Stimulated activated memory B cell treated with anti-CD40 and anti-IgM and Interleukin-4, amounts not matched to agents 10 μg/mL and 1 μg/mL and 100 μg/mL, for 72 hours (primary cell): ENCODE results near the gene ZFHX3.
A peak's percentile ranks its signal among the peaks of the same experiment; 100 is the strongest.

Source experiments
- ATAC-seq: fragments of 150-1000 bp; cut with Tn5 transposase; 2 replicates; pipeline ENCODE4 v1.10.0; 2021
- H3K27ac Mint-ChIP-seq: one replicate; pipeline ENCODE4 v1.8.0; 2022; ENCODE audit warnings: mild to moderate bottlenecking, mixed read lengths
- H3K27me3 Mint-ChIP-seq: one replicate; pipeline ENCODE4 v1.8.0; 2022; ENCODE audit warnings: mixed read lengths
- H3K36me3 Mint-ChIP-seq: one replicate; pipeline ENCODE4 v1.8.0; 2022; ENCODE audit warnings: mixed read lengths
- H3K4me1 Mint-ChIP-seq: one replicate; pipeline ENCODE4 v1.8.0; 2022; ENCODE audit warnings: mixed read lengths
- H3K4me3 Mint-ChIP-seq: one replicate; pipeline ENCODE4 v1.8.0; 2022; ENCODE audit warnings: mild to moderate bottlenecking, moderate library complexity, mixed read lengths
- H3K9me3 Mint-ChIP-seq: one replicate; pipeline ENCODE4 v1.8.0; 2022; ENCODE audit warnings: mixed read lengths

ZFHX3 gene

GRCh38 chr16:72850853-72851252, 197.1 kb downstream of the ZFHX3 start:
- Mint-ChIP-seq H3K9me3 (no peaks in the 10 kb centered on the region), H3K4me3 (no peak overlapping the region), H3K27me3 (peaks cover 18% of the 10 kb centered on the region), H3K4me1 (peaks cover 21% of the 10 kb centered on the region), H3K36me3 (peaks cover 4% of the 10 kb centered on the region), H3K27ac (no peak overlapping the region)
- ATAC-seq, result no peak

GRCh38 chr16:72850021-72850420, 197.9 kb downstream of the ZFHX3 start:
- ATAC-seq, result no peak
- Mint-ChIP-seq H3K27ac (no peak overlapping the region), H3K4me3 (no peak overlapping the region), H3K27me3 (peaks cover 26% of the 10 kb centered on the region), H3K36me3 (peaks cover 5% of the 10 kb centered on the region), H3K4me1 (peaks cover 29% of the 10 kb centered on the region), H3K9me3 (no peaks in the 10 kb centered on the region)

GRCh38 chr16:72848759-72849664, 198.9 kb downstream of the ZFHX3 start:
- Mint-ChIP-seq H3K4me1 (peaks cover 33% of the 10 kb centered on the region), H3K4me3 (no peak overlapping the region), H3K36me3 (peaks cover 5% of the 10 kb centered on the region), H3K27ac (no peak overlapping the region), H3K9me3 (no peaks in the 10 kb centered on the region), H3K27me3 (peaks cover 36% of the 10 kb centered on the region)
- no peak for ATAC-seq

DNA sequence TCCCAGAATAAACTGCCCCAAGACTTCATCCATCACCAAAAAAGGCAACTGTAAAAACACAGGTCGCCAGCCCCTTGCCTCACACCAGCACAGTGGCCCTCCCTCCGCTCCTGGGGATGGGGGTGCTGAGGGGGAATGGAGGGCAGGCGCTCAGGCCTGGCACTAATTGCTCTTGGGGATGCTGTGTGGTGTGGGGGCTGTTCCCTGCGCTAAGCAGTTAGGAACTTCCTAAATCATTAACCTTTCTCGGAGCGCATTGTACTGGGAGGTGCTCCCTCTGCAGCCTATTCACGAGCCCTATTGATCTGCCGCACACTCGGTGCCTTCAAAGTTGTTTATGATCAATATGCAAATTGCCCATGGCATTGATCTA, 199.9 kb downstream of the ZFHX3 start:
- peaks cover 25% of the 10 kb centered on the region for H3K4me1 Mint-ChIP-seq
- no peak overlapping the region for H3K27ac Mint-ChIP-seq
- no peak for ATAC-seq
- no peaks in the 10 kb centered on the region for H3K9me3 Mint-ChIP-seq
- no peak overlapping the region for H3K4me3 Mint-ChIP-seq
- peaks cover 39% of the 10 kb centered on the region for H3K27me3 Mint-ChIP-seq
- peaks cover 5% of the 10 kb centered on the region for H3K36me3 Mint-ChIP-seq

GRCh38 chr16:72847187-72848027, 200.5 kb downstream of the ZFHX3 start:
- H3K9me3 Mint-ChIP-seq, result no peaks in the 10 kb centered on the region
- H3K36me3 Mint-ChIP-seq, result peaks cover 5% of the 10 kb centered on the region
- H3K27ac Mint-ChIP-seq, result no peak overlapping the region
- no peak overlapping the region for H3K4me3 Mint-ChIP-seq
- peaks cover 25% of the 10 kb centered on the region for H3K4me1 Mint-ChIP-seq
- H3K27me3 Mint-ChIP-seq, result peaks cover 39% of the 10 kb centered on the region
- peak; percentile 53 for ATAC-seq

DNA sequence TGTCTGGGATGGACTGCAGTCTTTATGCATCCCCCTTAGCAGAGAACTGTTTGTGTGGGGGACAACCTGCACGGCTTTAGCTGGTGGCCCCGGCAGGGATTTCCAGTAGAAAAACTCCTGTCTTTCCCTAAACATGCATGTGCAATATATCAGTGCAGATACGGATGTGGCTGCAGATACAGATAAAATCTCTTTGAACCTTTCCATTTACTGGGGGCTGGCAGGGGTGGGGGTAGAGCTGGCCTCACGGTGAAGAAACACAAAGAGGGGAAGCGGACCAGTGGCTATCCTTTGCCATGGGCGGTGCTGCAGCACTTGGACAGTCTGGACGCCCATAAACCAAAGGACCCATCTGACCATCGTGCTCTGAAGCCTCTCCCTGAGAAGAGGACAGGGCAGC, 201.3 kb downstream of the ZFHX3 start:
- Mint-ChIP-seq H3K27ac (no peak overlapping the region), H3K4me1 (peaks cover 25% of the 10 kb centered on the region), H3K27me3 (peaks cover 39% of the 10 kb centered on the region), H3K9me3 (no peaks in the 10 kb centered on the region), H3K4me3 (no peak overlapping the region), H3K36me3 (peaks cover 5% of the 10 kb centered on the region)
- no peak for ATAC-seq

GRCh38 chr16:72845322-72846020, 202.5 kb downstream of the ZFHX3 start:
- Mint-ChIP-seq H3K4me3 (no peak overlapping the region), H3K36me3 (peaks cover 5% of the 10 kb centered on the region)
- no peak for ATAC-seq

DNA sequence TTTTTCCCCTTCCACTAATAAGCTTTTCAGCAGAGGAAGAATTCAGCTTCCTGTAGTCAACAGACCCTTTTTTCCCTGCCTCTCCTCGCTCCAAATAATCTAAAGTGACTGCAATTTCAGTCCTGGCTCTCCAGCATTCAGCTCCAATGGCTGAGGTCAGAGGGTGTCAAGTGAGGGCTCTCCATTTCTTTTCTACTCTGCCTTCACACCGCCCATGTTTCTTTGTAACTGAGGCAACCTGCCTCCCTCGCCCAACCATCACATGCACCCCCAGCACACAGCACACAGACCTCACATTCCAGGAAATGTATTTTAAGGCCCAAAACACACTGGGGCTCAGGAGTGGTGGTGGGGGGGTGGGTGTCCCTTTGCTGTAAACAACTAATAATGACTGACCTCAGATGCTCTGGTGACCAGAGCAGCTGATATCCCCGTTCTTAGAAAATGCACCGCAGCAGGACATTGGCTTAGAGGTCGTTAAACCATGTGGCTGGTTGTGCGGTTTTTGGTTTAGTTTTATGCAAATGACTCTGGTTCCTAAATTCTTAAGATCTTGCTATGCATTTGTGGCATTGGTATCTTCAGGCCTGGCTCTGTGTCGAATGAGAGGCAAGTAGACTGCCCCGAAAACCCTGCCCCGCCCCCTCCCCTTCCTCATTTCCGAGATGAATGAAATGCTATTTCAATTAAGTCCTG, 203.6 kb downstream of the ZFHX3 start:
- no peak overlapping the region for H3K4me3 Mint-ChIP-seq

More at GRCh38 chr16:72845322-72846020, 202.5 kb downstream of the ZFHX3 start:
- Mint-ChIP-seq H3K27me3 (peaks cover 39% of the 10 kb centered on the region), H3K4me1 (peaks cover 25% of the 10 kb centered on the region), H3K27ac (no peak overlapping the region), H3K9me3 (no peaks in the 10 kb centered on the region)

DNA sequence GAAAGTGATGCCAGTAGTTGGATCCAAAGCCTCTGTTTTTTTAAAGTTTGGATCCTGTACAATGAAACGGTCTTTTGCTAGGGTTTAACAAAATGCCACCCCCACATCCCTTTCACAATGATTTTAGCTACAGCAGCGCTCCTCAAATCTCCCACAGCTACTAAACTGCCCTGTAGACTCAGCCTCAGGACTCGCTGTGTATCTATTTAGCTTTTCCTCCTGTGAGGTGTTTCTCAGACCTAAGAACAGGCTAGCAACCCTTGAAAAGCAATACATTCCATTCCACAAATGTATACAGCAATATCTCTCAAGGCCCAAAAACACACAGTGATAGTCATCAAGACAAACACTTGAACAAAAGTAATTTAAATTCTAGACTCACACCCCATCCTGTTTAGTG, 206.4 kb downstream of the ZFHX3 start:
- ATAC-seq, result no peak
- Mint-ChIP-seq H3K4me3 (no peak overlapping the region), H3K27ac (no peak overlapping the region), H3K36me3 (peaks cover 5% of the 10 kb centered on the region), H3K4me1 (peaks cover 31% of the 10 kb centered on the region), H3K27me3 (peaks cover 28% of the 10 kb centered on the region), H3K9me3 (no peaks in the 10 kb centered on the region)

More for the DNA sequence above, 203.6 kb downstream of the ZFHX3 start:
- Mint-ChIP-seq H3K36me3 (peaks cover 5% of the 10 kb centered on the region), H3K27ac (no peak overlapping the region), H3K27me3 (peaks cover 39% of the 10 kb centered on the region), H3K4me1 (peaks cover 31% of the 10 kb centered on the region), H3K9me3 (no peaks in the 10 kb centered on the region)
- ATAC-seq, result peak; percentile 38

DNA sequence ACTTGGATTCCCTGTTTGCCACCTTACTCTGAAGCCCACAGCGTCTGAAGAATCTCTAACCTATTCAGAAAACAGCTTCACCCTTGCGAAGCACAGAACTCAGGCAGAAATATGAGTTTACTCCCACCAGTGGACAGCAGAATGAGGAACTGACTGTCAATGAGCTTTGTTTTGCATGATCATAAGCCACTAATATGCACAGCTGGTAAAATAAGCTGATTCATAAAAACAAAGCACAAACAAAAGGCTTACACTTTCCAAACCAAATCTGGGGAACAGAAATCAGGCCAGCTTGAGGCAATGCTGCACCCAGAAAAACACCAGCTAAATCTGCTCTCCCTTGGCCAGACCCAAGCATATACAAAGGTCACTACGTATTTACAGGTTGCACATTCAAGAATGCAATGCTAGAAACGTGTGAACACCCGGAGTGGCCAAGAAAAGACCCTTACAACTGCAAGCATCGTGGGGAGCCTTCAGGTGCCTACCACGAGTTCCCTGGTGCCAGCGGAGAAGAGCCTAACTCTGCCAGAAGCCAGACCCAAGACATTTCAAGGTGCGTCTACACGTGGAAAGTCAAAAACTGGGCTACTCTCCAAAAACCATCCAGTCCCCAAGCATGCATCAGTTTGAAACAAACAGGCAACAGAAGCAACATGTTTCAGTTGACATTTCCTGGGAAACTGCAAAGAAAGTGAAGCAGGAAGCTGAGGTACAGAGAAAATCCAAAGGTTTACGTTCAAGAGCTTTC, 207.1 kb downstream of the ZFHX3 start:
- H3K9me3 Mint-ChIP-seq, result no peaks in the 10 kb centered on the region
- peaks cover under 1% of the 10 kb centered on the region for H3K36me3 Mint-ChIP-seq
- ATAC-seq, result peak; percentile 27
- H3K27ac Mint-ChIP-seq, result no peak overlapping the region
- peaks cover 21% of the 10 kb centered on the region for H3K27me3 Mint-ChIP-seq
- peaks cover 24% of the 10 kb centered on the region for H3K4me1 Mint-ChIP-seq
- H3K4me3 Mint-ChIP-seq, result no peak overlapping the region

DNA sequence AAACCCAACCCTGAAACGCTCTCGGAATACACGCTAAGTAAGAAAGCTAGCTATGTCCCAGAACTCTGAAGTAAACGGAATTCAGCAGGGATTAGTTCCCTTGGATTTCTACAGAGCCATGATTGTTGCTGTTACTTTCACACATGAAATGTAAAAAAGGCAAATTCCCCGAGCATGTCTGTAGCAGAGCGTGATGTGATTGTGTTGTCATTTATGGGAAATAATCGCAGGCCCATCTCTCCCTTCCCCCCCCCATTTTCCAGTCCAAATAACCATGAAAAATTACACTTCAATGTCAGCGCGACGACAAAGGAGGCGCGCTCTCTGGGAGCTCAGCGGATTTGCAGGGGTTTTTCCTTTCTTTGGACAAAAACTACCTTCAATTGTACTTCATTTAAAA, 209.0 kb downstream of the ZFHX3 start:
- Mint-ChIP-seq H3K9me3 (no peaks in the 10 kb centered on the region), H3K27me3 (peaks cover 3% of the 10 kb centered on the region), H3K36me3 (no peaks in the 10 kb centered on the region), H3K4me3 (no peak overlapping the region), H3K4me1 (peaks cover 10% of the 10 kb centered on the region), H3K27ac (no peak overlapping the region)
- ATAC-seq, result no peak

DNA sequence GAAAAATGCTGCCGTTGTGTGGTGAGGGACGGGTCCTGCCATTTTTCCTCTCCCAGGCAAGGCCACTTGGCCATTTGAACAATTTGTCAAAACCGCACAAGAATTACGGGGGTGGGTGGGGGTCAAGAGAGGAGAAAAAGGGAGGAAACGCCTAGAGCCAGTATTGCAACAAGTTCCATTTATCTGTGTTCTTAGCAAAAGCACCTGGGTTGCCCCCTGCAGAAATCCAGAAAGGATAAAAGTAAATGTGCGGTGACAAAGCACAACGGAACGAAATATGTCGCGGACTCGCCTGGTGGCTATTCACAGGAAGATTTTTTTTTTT, 209.4 kb downstream of the ZFHX3 start:
- H3K27ac Mint-ChIP-seq, result no peak overlapping the region
- H3K4me3 Mint-ChIP-seq, result no peak overlapping the region

GRCh38 chr16:72837846-72838585, 209.9 kb downstream of the ZFHX3 start:
- no peak for ATAC-seq
- no peak overlapping the region for H3K27ac Mint-ChIP-seq
- peaks cover 10% of the 10 kb centered on the region for H3K4me1 Mint-ChIP-seq
- H3K9me3 Mint-ChIP-seq, result no peaks in the 10 kb centered on the region
- H3K4me3 Mint-ChIP-seq, result no peak overlapping the region
- no peaks in the 10 kb centered on the region for H3K36me3 Mint-ChIP-seq
- no peaks in the 10 kb centered on the region for H3K27me3 Mint-ChIP-seq

More for the DNA sequence above, 209.4 kb downstream of the ZFHX3 start:
- Mint-ChIP-seq H3K27me3 (no peaks in the 10 kb centered on the region), H3K4me1 (peaks cover 10% of the 10 kb centered on the region), H3K36me3 (no peaks in the 10 kb centered on the region), H3K9me3 (no peaks in the 10 kb centered on the region)
- no peak for ATAC-seq

- H3K36me3 Mint-ChIP-seq, result no peaks in the 10 kb centered on the region
- no peak overlapping the region for H3K4me3 Mint-ChIP-seq
- no peaks in the 10 kb centered on the region for H3K9me3 Mint-ChIP-seq
- H3K4me1 Mint-ChIP-seq, result peaks cover 10% of the 10 kb centered on the region
- no peaks in the 10 kb centered on the region for H3K27me3 Mint-ChIP-seq
- ATAC-seq, result no peak
- no peak overlapping the region for H3K27ac Mint-ChIP-seq
Observed at GRCh38 chr16:72836985-72837384, 210.9 kb downstream of the ZFHX3 start.
